MM.1S (cell line): ENCODE measurements around the gene OTOP2.

Experiments
- DNase-seq: peaks from one replicate; pipeline ENCODE4 v3.0.0-alpha.2; 2015
- H2AFZ ChIP-seq: fragments of 300-600 bp; sonication (generic); 2 replicates; pipeline ENCODE4 v1.6.0; 2016; ENCODE audit warnings: antibody characterized with exemption, low read length
- H3F3A ChIP-seq: fragments of 300-600 bp; sonication (generic); 2 replicates; pipeline ENCODE4 v1.6.1; 2016; ENCODE audit warnings: mild to moderate bottlenecking, antibody characterized with exemption, low read length, moderate library complexity, mixed read lengths; ENCODE audit not compliant: insufficient read depth
- H3K27ac ChIP-seq: fragments of 300-600 bp; sonication (generic); 2 replicates; pipeline ENCODE4 v1.5.1; 2016; ENCODE audit warnings: mild to moderate bottlenecking, low read length
- H3K27me3 ChIP-seq: fragments of 300-600 bp; sonication (generic); replicated peaks from 2 replicates; pipeline ENCODE4 v1.6.0; 2016; ENCODE audit warnings: low read length; ENCODE audit not compliant: insufficient read depth
- H3K36me3 ChIP-seq: fragments of 300-600 bp; sonication (generic); replicated peaks from 2 replicates; pipeline ENCODE4 v1.6.1; 2016; ENCODE audit warnings: mild to moderate bottlenecking, low read length, mixed read lengths; ENCODE audit not compliant: insufficient read depth
- H3K4me1 ChIP-seq: fragments of 300-600 bp; sonication (generic); 2 replicates; pipeline ENCODE4 v1.6.1; 2016; ENCODE audit warnings: low read length, mixed read lengths
- H3K4me2 ChIP-seq: fragments of 300-600 bp; sonication (generic); 2 replicates; pipeline ENCODE4 v1.6.0; 2016; ENCODE audit warnings: low read depth, low read length
- H3K4me3 ChIP-seq: fragments of 300-600 bp; sonication (generic); 2 replicates; pipeline ENCODE4 v1.5.1; 2016; ENCODE audit warnings: low read length, mixed read lengths
- H3K79me2 ChIP-seq: fragments of 300-600 bp; sonication (generic); 2 replicates; pipeline ENCODE4 v1.6.1; 2016; ENCODE audit warnings: mixed run types, low read length, mixed read lengths
- H3K9ac ChIP-seq: fragments of 300-600 bp; sonication (generic); 2 replicates; pipeline ENCODE4 v1.6.1; 2016; ENCODE audit warnings: low read length, mixed read lengths
- H3K9me2 ChIP-seq: fragments of 300-600 bp; sonication (generic); replicated peaks from 2 replicates; pipeline ENCODE4 v1.6.1; 2016; ENCODE audit warnings: mild to moderate bottlenecking, low read length, mixed read lengths; ENCODE audit not compliant: insufficient read depth
- H3K9me3 ChIP-seq: fragments of 300-600 bp; sonication (generic); replicated peaks from 2 replicates; pipeline ENCODE4 v1.6.1; 2016; ENCODE audit warnings: mild to moderate bottlenecking, low read length, mixed read lengths; ENCODE audit not compliant: insufficient read depth
- H4K20me1 ChIP-seq: fragments of 300-600 bp; sonication (generic); 2 replicates; pipeline ENCODE4 v1.6.1; 2016; ENCODE audit warnings: mild to moderate bottlenecking, low read length, moderate library complexity, mixed read lengths; ENCODE audit not compliant: insufficient read depth
- EZH2 ChIP-seq: fragments of 300-600 bp; sonication (generic); optimal IDR thresholded peaks from 2 replicates; pipeline ENCODE3; 2017; ENCODE audit warnings: low read depth, mild to moderate bottlenecking, antibody characterized with exemption, low read length, mixed read lengths
- EZH2phosphoT487 ChIP-seq: fragments of 300-600 bp; sonication (generic); IDR thresholded peaks from 2 replicates; pipeline ENCODE4 v1.6.1; 2018; ENCODE audit warnings: antibody characterized with exemption, low read length
- TF ChIP-seq, protein P1 (sequence below): fragments of 300-600 bp; sonication (generic); IDR thresholded peaks from 2 replicates; pipeline ENCODE4 v1.5.1; 2016; ENCODE audit warnings: antibody characterized with exemption, low read length, mixed read lengths

The OTOP2 gene

DNA sequence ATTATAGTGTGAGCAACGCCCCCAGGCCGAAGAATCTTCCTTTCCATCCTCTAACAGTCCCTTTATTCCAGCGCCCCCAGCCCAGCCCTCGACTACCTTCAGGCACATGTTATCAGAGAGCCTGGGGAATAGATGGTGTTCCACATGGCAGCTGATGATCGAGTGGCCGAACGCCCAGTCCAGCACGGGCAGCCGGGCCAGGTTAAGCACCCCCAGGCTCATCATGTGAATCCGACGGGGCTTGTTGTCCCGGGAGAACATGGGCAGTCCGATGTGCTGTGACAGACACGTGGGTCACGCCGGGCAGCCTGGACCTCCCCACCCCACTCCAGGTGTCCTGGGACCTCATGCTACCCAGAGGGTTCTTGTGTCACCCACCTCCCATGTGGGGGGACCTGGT, 44.8 kb upstream of the OTOP2 start:
- peaks cover 73% of the 10 kb centered on the region for H3K27me3 ChIP-seq
- H4K20me1 ChIP-seq: no peaks in the 10 kb centered on the region
- no peak overlapping the region for H2AFZ ChIP-seq
- no peak for DNase-seq
- H3K4me2 ChIP-seq: no peak overlapping the region
- H3K4me1 ChIP-seq: peaks cover 14% of the 10 kb centered on the region; the same call in 1 of the 2 replicates
- no peak overlapping the region for H3K4me3 ChIP-seq
- no peak overlapping the region for H3K27ac ChIP-seq
- no peak overlapping the region for H3K9ac ChIP-seq
- no peaks in the 10 kb centered on the region for H3K79me2 ChIP-seq
- TF ChIP-seq EZH2 (no peak), EZH2phosphoT487 (no peak)
- TF ChIP-seq, protein P1, sequence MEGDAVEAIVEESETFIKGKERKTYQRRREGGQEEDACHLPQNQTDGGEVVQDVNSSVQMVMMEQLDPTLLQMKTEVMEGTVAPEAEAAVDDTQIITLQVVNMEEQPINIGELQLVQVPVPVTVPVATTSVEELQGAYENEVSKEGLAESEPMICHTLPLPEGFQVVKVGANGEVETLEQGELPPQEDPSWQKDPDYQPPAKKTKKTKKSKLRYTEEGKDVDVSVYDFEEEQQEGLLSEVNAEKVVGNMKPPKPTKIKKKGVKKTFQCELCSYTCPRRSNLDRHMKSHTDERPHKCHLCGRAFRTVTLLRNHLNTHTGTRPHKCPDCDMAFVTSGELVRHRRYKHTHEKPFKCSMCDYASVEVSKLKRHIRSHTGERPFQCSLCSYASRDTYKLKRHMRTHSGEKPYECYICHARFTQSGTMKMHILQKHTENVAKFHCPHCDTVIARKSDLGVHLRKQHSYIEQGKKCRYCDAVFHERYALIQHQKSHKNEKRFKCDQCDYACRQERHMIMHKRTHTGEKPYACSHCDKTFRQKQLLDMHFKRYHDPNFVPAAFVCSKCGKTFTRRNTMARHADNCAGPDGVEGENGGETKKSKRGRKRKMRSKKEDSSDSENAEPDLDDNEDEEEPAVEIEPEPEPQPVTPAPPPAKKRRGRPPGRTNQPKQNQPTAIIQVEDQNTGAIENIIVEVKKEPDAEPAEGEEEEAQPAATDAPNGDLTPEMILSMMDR: no peak
- no peaks in the 10 kb centered on the region for H3K9me3 ChIP-seq
- H3K36me3 ChIP-seq: no peaks in the 10 kb centered on the region
- H3K9me2 ChIP-seq: no peaks in the 10 kb centered on the region
- 0 out of 2 replicates have a peak, but pooled peaks cover 4% of the 10 kb centered on the region for H3F3A ChIP-seq

DNA sequence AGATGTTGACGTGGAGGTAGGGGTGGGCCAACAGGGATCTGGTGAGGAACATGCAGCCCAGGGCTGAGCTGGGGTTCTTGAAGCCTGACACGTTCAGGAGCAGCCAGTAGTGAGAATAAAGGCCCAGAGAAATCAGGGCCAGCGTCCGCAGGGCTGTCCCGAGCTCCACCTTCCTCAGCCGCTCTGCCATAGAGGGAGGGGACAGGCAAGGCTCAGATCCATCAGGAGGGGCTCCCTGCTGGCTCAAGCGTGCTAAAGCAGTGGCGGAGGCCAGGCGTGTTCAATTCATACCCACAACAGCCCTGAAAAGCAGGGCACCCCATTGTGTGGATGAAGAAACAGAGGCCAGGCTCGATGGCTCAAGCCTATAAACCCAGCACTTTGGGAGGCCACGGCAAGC, 43.0 kb upstream of the OTOP2 start:
- Histone ChIP-seq H3K27me3 (peaks cover 88% of the 10 kb centered on the region), H3K9me3 (no peaks in the 10 kb centered on the region), H3K4me2 (no peak overlapping the region), H3K9me2 (no peaks in the 10 kb centered on the region), H3F3A (no peaks in the 10 kb centered on the region), H3K9ac (no peak overlapping the region), H3K4me1 (no peaks in the 10 kb centered on the region), H3K27ac (no peak overlapping the region), H3K79me2 (no peaks in the 10 kb centered on the region), H2AFZ (no peak overlapping the region), H4K20me1 (no peaks in the 10 kb centered on the region), H3K4me3 (no peak overlapping the region), H3K36me3 (no peaks in the 10 kb centered on the region)
- TF ChIP-seq EZH2phosphoT487 (no peak), EZH2 (no peak)
- TF ChIP-seq, protein P1: no peak
- DNase-seq: no peak

DNA sequence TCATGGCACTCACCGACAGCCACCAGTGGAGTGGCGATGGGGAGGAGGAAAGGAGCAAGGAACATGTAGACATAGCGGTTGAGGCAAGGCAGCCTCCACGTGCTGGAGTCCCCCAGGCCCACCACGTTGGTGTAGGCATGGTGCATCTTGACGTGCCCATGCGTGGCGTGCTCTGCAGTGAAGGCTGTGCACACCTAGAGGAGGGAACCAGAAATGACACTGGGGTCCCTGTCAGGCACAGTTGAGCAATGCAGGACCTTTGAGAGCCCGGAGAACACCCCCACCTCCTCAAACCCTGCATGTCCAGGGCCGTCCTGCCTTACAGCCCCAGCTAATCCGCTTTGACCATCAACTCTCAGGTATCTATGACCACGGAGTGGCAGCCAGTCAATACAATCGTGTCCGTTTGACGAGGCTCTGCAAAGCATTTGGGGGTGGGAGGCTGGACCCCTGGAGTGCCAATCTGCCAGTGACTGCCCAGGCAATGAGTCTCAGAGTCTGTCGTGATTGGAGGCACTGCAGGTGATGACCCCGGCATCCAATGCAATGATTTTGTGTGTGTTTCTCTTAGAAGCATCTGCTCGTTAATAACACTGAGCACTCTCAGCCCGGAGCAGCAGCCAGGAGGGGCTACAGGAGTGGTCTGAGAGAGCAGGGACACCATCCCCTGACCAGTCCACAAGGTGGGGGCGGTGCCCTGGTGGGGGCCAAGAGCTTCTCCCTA, 41.4 kb upstream of the OTOP2 start:
- H3K27ac ChIP-seq: no peak overlapping the region
- H3K4me1 ChIP-seq: no peaks in the 10 kb centered on the region
- H3F3A ChIP-seq: no peaks in the 10 kb centered on the region
- H3K4me2 ChIP-seq: no peak overlapping the region
- H2AFZ ChIP-seq: no peak overlapping the region
- H3K4me3 ChIP-seq: no peak overlapping the region
- no peaks in the 10 kb centered on the region for H3K9me2 ChIP-seq
- H3K79me2 ChIP-seq: no peaks in the 10 kb centered on the region
- H3K9me3 ChIP-seq: no peaks in the 10 kb centered on the region
- peaks cover 95% of the 10 kb centered on the region for H3K27me3 ChIP-seq
- TF ChIP-seq, protein P1: 0 out of 2 replicates have a peak, but pooled peaks have one; percentile 3
- TF ChIP-seq EZH2: no peak
- H4K20me1 ChIP-seq: no peaks in the 10 kb centered on the region
- no peaks in the 10 kb centered on the region for H3K36me3 ChIP-seq
- H3K9ac ChIP-seq: no peak overlapping the region
- no peak for DNase-seq
